Right lobe of liver (tissue), 6 donors: ENCODE data around the gene GPR39. TPM values are rescaled to one million over a fixed set of nuclear protein-coding genes. Genes with fewer than 3 reads are reported as not detected.

Source experiments
- ATAC-seq, 4 donors: fragments of 200-7000 bp; cut with Tn5 transposase; one replicate each; pipeline ENCODE4 v1.9.1; 2020; ENCODE audit warnings: mild to moderate bottlenecking in 4 of 4, moderate library complexity in 4 of 4
- DNase-seq, 3 donors: peaks; one replicate each; pipeline ENCODE4 v3.0.0-alpha.2; 2020
- H3K27ac ChIP-seq, 3 donors: fragments of 200-600 bp; one replicate each; pipeline ENCODE4 v1.8.0; 2022
- H3K27me3 ChIP-seq, 2 donors: fragments of 200-600 bp; one replicate each; pipeline ENCODE4 v1.8.0; 2022
- H3K36me3 ChIP-seq, 4 donors: fragments of 200-600 bp; sonication (generic) in 1 of 4; one replicate each; pipeline versions ENCODE4 v1.5.1 to v1.8.0; 2017 to 2022; ENCODE audit warnings: control low read depth in 1 of 4
- H3K4me1 ChIP-seq, 4 donors: fragments of 200-600 bp; sonication (generic) in 1 of 4; one replicate each; pipeline versions ENCODE4 v1.5.1 to v1.8.0; 2017 to 2022; ENCODE audit warnings: control low read depth in 1 of 4
- H3K4me3 ChIP-seq, 3 donors: fragments of 200-600 bp; one replicate each; pipeline ENCODE4 v1.8.0; 2022
- H3K9me3 ChIP-seq, 4 donors: fragments of 200-600 bp; sonication (generic) in 1 of 4; one replicate each; pipeline versions ENCODE4 v1.5.1 to v1.8.0; 2017 to 2022; ENCODE audit warnings: control low read depth in 1 of 4
- POLR2A ChIP-seq: fragments of 450-650 bp; IDR thresholded peaks from one replicate; pipeline ENCODE4 v1.6.1; 2017; ENCODE audit warnings: antibody characterized with exemption, mild to moderate bottlenecking
- WGBS: methylation state at CpG from one replicate; pipeline ENCODE4 v1.1.6; 2018; ENCODE audit warnings: low coverage, low lambda C conversion rate; ENCODE audit not compliant: insufficient coverage; ENCODE audit errors: missing lambda C conversion rate; 5-methylcytosine and 5-hydroxymethylcytosine counted together
- intact Hi-C, 2 donors: fragments of 100-400 bp; cut with DNase I; formaldehyde crosslinking; loops; one replicate each; pipeline versions ENCODE4 v1.11.2 to v1.14.1; 2022
- total RNA-seq, 6 experiments: library from RNA; depleted of rRNA in 2 of 6; stranded (reverse); fragments of >200 nt in 2 of 6; fragmentation: NEBNext Ultra II Directional in 3 of 6; extraction: Animal tissue kit (Norgen Biotek cat#: 25700) in 3 of 6; gene quantifications; one replicate each; pipeline versions ENCODE4 v1.1.0 to v1.2.4, GENCODE V29; 2016 to 2023
- TF ChIP-seq, protein P1 (sequence below), 4 donors: fragments of 200-600 bp in 3 of 4; fragments of 450-650 bp in 1 of 4; IDR thresholded peaks; one replicate each; pipeline versions ENCODE4 v1.5.1 to v1.8.0; 2016 to 2022; ENCODE audit warnings: antibody characterized with exemption in 4 of 4, mild to moderate bottlenecking in 2 of 4
- donor health status: DM: no; HTN: yes; CAD: no.
- donor health status: DM: no; HTN: no; CAD: no.
- donor health status: DM: no; HTN: no; CAD: no.
- donor health status: DM: no; HTN: yes; CAD: no.
- donor health status: DM: no; HTN: yes; CAD: no.

The GPR39 gene
- total RNA-seq, 6 experiments from 2014 or later: 3.6 to 9.1 (median 6.0) TPM

DNA sequence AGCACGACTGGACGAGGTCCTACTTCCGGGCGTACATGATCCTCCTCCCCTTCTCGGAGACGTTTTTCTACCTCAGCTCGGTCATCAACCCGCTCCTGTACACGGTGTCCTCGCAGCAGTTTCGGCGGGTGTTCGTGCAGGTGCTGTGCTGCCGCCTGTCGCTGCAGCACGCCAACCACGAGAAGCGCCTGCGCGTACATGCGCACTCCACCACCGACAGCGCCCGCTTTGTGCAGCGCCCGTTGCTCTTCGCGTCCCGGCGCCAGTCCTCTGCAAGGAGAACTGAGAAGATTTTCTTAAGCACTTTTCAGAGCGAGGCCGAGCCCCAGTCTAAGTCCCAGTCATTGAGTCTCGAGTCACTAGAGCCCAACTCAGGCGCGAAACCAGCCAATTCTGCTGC is 228.6 kb downstream of the GPR39 start:
- Histone ChIP-seq H3K27ac (no peak overlapping the region), H3K4me1 (peaks cover 0 to 21% (median 8%) of the 10 kb centered on the region in 4 donors), H3K4me3 (no peak overlapping the region), H3K36me3 (no peaks in the 10 kb centered on the region), H3K9me3 (no peaks in the 10 kb centered on the region), H3K27me3 (no peaks in the 10 kb centered on the region)
- intact Hi-C loops: loop anchor here in 1 of 2 donors (10.0 kb wide), 1 partner anchor 530 kb away; no protein-coding TSS in a partner anchor
- DNase-seq: peak in 1 of 3 donors; percentile 29
- ATAC-seq: peak; percentile 18 to 88 (median 50)
- no peak for TF ChIP-seq POLR2A
- TF ChIP-seq, protein P1, sequence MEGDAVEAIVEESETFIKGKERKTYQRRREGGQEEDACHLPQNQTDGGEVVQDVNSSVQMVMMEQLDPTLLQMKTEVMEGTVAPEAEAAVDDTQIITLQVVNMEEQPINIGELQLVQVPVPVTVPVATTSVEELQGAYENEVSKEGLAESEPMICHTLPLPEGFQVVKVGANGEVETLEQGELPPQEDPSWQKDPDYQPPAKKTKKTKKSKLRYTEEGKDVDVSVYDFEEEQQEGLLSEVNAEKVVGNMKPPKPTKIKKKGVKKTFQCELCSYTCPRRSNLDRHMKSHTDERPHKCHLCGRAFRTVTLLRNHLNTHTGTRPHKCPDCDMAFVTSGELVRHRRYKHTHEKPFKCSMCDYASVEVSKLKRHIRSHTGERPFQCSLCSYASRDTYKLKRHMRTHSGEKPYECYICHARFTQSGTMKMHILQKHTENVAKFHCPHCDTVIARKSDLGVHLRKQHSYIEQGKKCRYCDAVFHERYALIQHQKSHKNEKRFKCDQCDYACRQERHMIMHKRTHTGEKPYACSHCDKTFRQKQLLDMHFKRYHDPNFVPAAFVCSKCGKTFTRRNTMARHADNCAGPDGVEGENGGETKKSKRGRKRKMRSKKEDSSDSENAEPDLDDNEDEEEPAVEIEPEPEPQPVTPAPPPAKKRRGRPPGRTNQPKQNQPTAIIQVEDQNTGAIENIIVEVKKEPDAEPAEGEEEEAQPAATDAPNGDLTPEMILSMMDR (IDR thresholded peaks at IDR 0.05): no peak
- WGBS: 95% methylated on average over 31 of the region's 35 CpGs

DNA sequence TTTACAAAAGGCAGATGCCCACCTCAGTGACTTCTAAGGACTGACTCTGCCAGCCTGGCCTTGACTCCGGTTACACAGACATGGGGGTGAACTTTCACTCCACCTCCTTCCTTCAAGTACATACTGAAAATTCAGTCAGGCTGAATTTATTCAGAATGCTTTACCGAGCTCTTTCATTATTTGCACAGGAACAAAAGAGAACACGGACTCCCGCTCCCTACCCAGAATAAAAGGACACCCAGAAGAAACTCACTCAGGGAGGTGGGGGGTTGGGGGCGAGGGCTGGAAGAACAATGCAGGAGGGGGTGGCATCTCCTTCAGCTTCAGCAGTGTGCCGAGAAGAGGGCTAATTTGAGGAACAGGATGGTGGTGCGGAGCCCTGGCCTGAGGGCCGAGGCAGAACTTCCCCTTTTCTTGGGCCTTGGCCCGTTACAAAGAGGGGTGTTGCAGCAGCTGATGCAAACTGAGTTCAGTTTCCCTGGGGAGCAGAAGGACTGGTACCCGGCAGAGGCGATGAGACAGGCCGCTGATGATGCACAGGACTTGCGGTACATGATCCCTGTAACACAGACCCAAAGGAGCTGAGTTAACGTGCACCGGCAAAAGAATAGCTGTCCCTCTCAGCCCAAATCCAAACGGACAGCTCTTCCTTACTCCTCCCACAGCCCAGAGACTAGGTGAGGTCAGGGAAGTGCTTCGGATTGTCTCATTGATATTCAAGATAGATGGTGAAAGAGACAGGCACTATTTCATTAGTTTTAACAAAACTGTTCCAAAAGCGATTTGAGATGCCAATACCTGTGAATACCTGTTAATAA is 229.3 kb downstream of the GPR39 start:
- 78% methylated on average over 14 of the region's 18 CpGs for WGBS
- no peak overlapping the region for H3K4me3 ChIP-seq
- peak in 1 of 4 donors; percentile 35 for ATAC-seq
- no peaks in the 10 kb centered on the region for H3K36me3 ChIP-seq
- TF ChIP-seq, protein P1 (IDR thresholded peaks at IDR 0.05): no peak
- TF ChIP-seq POLR2A: no peak
- H3K9me3 ChIP-seq: no peaks in the 10 kb centered on the region
- H3K27me3 ChIP-seq: no peaks in the 10 kb centered on the region
- DNase-seq: no peak
- H3K4me1 ChIP-seq: peaks cover 0 to 21% (median 8%) of the 10 kb centered on the region in 4 donors
- intact Hi-C loops: loop anchor here in 1 of 2 donors (10.0 kb wide), 1 partner anchor 529 kb away; no protein-coding TSS in a partner anchor
- no peak overlapping the region for H3K27ac ChIP-seq

DNA sequence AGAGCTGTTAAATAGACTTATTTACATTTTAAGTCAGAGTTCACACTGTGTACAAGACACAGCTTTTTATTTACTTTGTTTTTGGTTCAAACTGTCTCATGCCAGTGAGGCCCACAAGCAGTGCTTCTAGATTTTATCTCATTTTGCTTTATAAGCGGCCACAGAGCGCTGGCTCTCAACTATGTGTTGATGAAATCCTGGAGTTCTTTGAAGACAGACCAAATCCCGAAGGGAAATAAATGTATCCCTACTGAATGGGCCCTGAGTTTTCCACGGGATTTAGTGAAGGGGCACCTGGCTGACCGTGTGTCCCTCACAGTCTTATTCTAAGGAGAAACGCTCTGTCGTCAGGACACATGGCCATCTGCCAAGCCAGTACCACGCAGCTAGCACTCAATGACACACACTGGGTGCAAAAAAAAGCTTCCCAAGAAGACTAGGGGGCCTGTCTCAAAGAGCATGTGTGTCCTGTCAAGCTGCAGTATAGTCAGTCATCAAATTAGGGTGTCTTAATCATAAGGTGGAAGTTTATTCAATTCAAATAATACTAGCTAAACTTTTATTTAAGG is 230.0 kb downstream of the GPR39 start:
- intact Hi-C loops: loop anchor here in 1 of 2 donors (10.0 kb wide), 1 partner anchor 528 kb away; no protein-coding TSS in a partner anchor

DNA sequence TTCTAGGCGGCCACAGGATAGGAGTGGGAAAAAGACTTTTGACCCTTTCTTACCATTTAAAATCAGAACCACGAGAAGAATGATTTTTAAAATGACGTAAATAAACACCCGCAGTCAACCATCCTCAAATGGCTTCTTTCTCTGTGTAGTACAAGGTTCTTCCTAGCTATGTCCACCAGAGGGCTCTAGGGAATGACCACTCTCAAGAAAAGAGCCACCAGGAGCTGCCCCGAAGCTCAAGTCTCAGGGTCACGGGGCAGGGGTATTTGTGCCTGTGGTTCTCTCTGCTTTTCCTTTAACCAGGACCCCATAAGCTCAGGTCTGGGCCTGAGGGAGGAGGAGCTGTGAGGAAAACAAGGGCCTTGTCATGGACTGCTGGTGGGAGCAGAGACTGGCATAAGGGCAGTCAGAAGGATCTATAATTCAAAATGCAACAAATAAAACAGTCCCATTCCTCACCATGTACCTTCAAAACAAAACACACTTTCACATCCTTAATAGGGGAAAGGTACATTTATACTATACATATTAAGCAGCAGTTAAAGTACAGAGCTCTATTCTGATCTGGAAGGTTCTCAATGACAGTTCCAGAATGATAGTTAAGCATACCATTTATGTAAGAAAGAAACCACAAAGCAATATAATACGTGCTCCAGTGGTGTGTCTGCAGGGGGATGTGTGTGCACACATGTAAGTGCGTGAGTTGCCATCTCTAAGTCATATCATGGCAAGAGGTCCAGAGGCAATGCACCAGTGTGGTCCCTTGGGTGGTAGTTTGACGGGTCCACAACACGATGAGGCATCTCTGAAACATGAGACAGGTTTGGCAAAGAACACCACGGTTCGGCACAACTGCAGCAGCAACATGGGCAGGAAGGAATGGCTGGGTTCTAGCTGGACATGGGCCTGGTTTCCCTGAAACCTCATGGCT is 234.8 kb downstream of the GPR39 start:
- intact Hi-C loops: no loop called here
- Histone ChIP-seq H3K27ac (no peak overlapping the region), H3K4me3 (no peak overlapping the region), H3K4me1 (no peaks in the 10 kb centered on the region), H3K9me3 (no peaks in the 10 kb centered on the region), H3K27me3 (no peaks in the 10 kb centered on the region), H3K36me3 (no peaks in the 10 kb centered on the region)
- no peak for DNase-seq
- peak in 3 of 4 donors; percentile 77 to 81 (median 77) for ATAC-seq
- 67% methylated on average over 11 of the region's 12 CpGs for WGBS
- TF ChIP-seq, protein P1 (IDR thresholded peaks at IDR 0.05): peak in 3 of 4 donors; percentile 38 to 43 (median 42)
- no peak for TF ChIP-seq POLR2A

More for the DNA sequence above, 230.0 kb downstream of the GPR39 start:
- Histone ChIP-seq H3K27me3 (no peaks in the 10 kb centered on the region), H3K4me3 (no peak overlapping the region), H3K4me1 (peaks cover 0 to 19% (median 8%) of the 10 kb centered on the region in 4 donors), H3K36me3 (no peaks in the 10 kb centered on the region), H3K27ac (no peak overlapping the region), H3K9me3 (no peaks in the 10 kb centered on the region)
- 71% methylated on average over 4 of the region's 8 CpGs for WGBS
- ATAC-seq: no peak
- no peak for DNase-seq
- TF ChIP-seq, protein P1 (IDR thresholded peaks at IDR 0.05): no peak
- TF ChIP-seq POLR2A: no peak
